ENCODE measurements around the gene CRB1.
"Not testable (repeated sequence)": the region's sequence is repeated elsewhere in the genome, so short reads cannot be mapped to it uniquely, and the experiment has no call there.

Gene CRB1

DNA sequence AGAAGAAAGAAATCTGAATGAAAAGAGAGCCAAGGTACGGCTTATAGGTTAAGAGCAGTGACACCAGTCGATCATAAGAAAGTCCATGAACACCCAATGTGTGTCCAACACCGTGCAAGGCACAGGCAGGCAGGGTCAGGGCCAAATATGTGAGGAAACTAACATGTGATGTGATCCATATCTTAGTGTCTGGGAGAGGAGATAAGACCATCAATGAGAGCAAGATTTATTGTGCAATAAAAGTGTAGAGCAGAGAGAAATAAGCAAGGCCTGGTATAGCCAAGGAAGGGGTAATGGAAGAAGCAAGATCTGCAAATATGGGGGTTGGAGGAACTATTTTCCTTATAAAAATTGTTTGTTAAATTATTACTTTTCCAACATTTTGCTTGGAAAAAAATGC lies 198.8 kb downstream of the CRB1 start:
- no peak for DNase-seq

DNA sequence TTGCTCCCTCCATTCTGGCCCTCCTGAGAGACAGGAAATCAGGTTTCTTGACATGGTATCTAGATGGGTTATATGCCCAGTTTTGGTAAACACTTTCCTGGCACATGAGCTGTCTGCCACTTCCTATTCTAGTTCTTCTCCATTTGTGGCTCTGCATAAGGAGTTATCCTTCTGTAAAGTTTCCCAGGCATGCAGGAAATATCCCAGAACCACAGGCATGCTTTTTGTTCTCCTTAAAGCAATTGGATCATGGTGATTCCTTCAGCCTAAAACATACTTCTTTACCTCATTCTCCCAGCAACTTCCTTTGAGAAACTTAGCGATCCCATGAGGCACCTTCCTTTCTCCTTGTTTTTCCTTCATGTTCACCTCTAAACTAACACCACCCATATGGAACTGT lies 199.8 kb downstream of the CRB1 start:
- DNase-seq: no peak

DNA sequence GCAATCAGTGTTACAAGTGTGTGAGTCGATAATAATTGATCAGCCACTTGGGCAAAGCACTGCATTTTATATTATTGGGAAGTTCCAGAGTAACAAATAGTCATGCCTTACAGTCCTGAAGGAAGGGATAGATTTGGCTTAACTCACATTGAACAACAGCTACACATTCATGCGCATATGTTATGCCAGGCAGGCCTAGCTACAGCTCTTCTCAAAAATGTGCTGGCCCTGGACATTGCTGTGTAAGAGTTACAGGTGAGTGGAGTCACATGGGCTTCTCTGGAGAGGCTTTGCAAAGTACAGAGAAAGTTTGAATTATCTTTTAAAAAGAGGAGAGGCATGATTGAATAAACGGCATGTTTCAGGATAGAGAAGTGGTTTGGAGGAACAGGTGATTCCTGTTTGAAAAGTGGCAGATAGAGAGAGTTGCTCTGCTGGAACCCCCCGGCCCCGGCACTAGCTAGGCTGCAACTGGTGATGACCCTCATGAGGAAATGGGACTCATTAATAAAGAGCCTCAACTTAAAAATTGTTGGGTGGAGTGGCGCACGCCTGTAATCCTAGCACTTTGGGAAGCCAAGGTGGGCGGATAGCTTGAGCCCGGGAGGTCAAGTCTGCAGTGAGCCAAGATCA lies 200.6 kb downstream of the CRB1 start:
- DNase-seq: no peak

DNA sequence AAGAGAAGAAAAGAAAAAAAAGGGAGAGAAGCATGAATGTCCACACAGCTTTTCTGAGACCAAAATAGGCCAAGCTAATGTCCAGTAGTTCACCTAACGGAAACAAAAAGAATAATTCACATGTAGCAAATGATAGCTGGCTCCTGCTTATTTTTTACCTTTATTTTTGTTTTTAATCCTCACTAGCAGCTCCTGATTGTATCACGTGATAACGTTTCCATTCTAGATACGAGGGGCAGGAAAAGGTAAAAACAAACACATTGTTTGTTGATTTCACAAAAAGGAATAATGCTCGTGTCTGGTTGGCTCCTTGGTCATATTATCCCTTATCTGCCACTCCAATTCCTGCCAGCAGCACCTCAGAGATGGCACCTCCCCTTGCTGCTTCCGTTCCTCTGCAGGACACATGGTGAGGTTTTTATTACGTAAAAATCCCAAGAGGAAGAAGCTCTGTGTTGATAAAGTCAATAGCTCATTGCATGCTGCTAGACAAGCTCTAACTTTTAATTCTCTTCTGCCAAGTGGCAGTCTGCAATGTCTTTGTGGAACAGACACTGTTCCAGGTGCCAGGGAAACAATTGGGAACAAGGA lies 201.7 kb downstream of the CRB1 start:
- DNase-seq: no peak

DNA sequence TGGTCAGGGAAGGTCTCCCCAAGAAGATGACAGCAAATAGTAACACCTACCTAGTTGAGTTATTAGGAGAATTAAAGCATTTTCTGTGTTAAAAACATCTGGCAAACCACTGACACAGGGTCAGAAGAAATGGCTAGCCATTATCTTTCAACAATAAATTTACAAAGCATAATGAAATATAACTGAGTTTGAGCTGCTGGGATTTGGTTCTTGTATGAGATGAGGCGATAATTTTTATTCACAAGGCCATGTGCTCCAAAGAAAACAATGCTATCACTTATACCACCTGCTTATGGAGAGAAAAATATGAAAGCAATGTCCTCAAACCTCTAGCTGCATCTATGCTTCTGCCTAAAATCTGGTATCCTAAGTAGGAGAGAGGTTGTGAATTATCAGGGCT lies 202.3 kb downstream of the CRB1 start:
- DNase-seq: no peak

DNA sequence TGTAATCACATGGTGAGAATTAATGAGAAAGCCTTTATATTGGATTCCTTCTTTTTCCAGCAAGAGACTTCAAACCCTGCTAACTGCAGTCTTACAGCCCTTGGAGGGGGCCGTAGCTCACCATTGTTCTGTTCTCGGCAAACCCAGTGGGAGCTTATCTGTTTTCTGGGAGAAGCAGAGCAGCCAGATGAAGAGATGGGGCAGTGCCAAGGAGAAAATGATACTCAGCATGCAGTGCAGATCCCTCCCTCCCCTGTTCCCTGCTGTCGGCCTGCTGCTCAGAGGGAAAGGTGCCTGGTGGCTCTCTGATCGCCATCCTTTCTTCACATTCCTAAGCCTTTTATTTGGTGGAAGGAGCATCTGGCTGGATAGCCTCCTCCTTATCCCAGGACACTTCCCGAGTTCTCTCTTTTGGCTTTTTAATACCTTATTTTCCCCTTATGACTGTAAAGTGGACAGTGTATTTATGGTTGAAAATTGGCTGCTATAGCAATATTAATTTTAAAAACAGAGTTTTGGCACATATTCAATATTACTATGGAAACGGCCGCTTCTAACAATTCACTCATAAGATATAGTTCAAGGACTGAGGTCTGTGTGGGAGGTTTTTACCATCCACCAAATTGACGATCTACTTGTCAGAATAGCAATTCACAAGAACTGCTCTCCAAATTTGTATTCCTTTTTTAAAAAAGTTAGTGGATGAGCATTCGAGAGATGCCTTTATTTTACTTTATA lies 203.4 kb downstream of the CRB1 start:
- DNase-seq: no peak

DNA sequence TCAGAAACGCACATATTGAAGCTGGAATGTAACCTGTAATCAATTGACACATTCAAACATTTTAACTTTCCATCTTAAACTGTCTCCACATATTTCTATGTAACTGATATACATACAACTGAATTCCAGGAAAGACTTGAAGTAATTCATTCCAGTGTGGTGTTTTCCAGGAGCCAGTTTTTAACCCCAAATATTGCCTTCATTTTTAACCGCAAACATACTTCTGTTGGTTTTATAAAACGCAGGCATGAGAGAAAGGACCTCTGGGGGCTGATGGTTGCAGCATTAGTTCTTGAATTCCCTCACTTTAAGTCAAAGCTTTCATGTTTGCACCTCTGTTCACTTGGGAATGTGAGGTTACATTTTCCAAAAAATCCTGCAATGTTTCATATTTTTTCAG lies 204.1 kb downstream of the CRB1 start:
- DNase-seq: no peak

DNA sequence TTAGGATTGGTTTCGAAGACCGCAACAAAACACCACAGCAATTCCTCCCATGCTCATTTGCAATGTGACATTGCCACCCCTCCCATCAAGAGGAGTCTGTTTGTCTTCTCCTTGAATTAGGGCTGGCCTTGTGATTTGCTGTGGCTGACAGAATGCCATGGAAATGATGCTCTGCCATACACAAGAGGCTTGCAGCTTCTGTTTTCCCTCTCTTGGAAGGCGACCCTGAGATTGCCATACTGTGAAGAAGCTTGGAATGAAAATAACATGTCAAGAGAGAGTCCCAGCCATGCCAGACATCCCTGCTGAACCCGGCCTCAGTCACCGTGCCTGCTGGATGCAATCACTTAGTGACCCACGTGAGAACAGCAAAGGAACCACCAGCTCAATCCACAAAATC lies 212.4 kb downstream of the CRB1 start:
- DNase-seq: no peak

DNA sequence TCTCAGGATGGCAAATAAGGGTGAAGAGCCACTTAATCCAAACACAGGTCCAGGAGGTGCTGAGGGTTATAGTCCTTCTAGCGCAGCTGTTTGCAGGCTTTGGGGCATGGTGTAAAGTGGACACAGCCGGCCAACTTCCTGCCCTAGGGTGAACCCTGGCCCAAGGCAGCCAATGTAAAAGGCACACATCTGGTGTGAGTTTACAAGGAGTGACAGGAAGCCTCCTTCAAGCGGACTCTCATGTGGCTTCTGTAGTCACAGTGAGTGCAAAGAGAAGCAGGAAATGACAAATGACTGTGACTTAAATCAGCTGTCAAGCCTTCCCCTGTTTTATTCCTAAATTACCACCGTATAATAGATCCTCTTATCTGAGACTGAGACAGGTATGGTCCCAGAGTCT lies 213.0 kb downstream of the CRB1 start:
- peak; percentile 22 to 25 for DNase-seq

DNA sequence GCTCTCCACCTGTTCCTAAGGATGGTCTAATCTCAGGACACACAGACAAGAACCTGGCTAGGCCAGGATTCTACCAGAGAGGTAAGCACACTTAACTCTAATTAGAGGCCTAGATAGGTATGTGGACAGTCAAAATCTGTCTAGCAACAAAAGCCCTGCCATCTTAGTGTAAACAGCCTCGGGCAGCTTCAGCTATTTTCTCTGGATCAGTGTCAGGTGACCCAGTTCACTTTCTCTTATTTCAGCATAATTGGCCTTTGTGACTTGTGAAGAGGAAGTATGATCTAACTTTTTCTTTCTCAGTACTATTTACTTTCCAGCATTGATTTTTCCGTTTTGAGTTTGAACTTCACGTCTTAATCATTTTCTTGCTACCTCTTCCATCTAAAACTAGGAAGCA lies 217.7 kb downstream of the CRB1 start:
- DNase-seq: no peak

DNA sequence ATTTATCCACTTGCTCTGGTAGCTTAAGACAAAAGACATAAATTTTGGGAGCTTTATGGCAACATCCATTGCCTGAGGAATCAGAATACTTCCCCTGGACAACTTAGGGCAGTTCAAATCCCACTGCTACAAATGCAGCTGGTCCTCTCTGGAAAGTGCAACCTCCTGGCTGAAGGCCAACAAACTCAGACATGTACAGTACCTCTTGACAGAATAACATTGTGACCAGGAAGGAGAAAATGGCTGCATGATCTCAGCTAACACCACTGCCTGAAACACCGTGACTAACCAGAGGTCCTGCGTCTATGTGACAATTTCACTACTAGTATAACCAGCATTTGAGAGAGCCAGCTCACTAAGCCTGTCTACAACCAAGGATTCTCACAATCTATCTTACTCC lies 218.9 kb downstream of the CRB1 start:
- no peak for DNase-seq

DNA sequence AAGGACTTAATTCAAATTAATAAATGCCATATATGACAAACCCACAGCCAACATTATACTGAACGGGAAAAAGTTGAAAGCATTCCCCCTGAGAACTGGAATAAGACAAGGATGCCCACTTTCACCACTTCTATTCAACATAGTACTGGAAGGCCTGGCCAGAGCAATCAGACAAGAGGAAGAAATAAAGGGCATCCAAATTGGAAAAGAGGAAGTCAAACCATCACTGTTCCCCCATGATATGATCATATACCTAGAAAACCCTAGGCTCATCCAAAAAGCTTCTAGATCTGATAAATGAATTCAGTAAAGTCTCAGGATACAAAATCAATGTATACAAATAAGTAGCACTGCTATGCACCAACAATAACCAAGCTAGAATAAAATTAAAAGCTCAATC lies 223.5 kb downstream of the CRB1 start:
- DNase-seq: not testable (repeated sequence)

DNA sequence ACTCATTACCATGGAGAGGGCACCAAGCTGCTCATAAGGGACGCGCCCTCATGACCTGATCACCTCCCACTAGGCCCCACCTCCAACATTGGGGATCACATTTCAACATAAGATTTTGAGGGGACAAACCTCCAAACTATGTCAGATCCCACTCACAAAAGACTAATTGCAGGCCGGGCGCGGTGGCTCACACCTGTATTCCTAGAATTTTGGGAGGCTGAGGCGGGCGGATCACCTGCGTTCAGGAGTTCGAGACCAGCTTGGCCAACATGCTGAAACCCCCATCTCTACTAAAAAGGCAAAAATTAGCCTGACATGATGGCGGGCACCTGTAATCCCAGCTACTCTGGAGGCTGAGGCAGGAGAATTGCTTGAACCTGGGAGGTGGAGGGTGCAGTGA lies 228.7 kb downstream of the CRB1 start:
- no peak for DNase-seq

DNA sequence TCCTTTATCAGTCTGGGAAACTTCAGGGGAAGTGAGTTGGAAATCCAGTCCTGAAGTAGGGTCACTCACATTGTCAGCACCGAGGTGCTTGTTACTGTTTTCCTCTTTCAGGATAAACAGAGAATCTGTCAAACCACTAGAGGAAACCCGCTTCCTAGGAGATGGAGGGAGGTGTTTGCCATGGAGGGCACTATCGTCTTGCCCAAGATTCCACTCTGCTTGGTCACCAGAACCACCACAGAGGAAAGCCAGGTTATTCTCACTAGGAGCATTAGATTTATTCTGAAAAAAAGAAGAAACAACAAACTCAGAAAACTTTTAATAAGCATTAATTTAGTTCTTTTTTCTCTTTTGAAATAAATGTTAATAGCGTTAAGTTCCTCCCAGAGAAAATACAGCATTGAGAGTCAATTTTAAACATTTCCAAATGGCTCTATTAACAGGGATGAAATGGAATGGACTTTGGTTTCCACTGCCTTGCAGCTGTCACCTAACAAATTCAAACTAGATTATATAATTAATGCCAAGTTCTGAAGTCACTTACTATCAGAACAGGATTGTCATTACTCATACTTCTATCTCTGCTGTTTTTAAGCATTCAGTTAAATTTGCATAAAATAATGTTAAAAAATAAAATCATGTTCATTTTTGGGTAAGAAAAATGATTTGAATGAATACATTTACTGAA lies 242.8 kb downstream of the CRB1 start:
- no peak for DNase-seq

DNA sequence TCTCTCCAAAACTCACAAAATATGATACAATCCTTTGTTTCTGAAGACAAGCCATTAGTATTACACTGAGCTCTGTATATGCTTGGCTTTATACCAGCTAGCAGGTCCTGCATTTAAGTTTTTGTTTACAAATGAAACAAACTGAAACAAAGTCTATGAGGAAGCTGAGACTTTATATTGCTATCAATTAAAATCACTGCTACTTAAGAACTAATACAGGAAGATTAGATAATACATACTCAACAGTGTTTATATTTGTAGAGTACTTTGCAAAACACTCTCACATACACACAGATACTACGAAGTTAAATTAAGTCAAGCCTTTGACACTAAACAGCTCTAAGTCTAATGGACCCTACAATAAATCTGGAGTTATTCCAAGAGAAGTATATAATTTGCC lies 247.4 kb downstream of the CRB1 start:
- no peak for DNase-seq

DNA sequence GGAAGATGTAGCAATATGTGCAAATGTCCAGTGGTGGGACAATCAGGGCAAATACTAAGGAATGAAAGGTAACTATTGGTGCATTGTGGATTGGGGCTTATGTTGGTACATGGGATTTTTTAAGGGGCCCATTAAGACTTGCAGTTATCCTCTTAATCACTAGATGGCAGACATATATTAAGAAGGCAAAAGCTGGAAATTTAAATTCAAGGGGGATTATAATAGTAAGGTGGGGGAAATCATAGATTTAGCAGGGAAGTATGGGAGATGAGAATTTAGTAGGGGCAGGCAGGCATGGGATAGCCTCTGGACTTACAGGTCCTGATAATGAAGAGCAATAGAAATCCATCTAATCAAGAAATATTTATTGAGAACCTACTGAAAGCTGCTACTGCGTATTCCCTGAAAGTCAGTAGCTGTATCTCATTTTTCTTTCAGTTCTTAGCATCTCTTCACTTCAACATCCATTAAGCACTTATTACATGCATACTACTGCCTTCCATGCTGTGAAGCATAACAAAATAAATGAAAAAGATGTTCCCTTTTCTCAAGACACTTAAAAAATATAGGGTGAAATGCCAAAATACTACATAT lies 251.8 kb downstream of the CRB1 start:
- no peak for DNase-seq

DNA sequence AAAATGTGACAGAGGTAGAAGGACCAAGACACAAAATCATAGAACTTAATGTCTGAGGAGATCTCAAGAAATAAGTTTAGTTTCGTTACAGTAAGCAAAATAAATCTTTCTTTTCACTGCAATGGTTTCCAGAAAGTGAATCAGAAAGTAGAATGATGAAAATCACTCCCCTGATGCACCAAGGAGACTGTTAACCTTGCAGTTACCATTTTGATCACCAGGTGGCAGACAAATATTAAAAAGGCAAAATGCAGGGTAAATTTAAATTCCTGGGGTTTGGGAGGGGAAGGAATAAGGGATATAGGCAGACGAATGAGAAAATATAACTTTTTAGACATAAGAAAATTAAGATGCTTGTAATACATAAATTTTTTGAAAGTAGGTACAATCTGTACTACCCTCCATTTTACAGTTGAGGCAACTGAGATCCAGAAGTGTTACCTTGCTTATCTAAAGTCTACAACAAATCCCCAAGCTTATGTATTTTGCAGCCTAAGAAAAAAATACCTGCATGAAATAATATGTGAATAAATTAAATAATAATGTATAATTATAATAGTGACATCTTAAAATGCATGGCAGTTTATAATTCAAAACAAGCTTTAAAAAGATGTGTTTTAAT lies 253.2 kb downstream of the CRB1 start:
- DNase-seq: no peak

DNA sequence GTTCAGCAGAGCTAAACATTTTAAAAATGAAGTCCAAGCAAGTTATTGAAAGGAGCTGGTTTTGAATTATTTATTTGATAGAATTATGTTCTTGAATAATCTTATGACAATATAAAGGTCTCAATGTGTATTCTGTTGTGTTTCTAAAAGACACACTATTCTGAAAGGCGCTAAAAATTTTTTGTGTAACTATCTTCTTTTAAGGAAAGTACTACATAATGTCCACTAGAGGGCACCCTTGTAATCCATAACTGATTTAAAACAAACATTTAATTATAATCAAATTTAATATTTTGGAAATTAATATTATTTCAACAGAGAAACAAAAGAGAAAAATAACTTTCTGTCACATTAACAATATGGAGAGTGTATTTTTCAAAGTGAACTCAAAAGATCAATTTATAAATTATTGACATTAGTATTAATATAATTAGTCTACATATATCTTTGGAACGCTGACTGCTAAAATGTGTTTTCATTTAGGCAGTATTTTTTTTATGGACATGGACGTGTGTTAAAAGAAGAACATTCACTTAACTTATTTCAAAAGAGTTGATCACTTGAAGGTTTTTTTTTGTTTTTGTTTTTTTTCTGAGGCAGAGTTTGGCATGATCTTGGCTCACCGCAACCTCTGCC lies 258.8 kb downstream of the CRB1 start:
- no peak for DNase-seq

Measured in activated T-cell treated with anti-CD3 and anti-CD28 coated beads, Interleukin-2, amount 50 U/mL, for 48 hours (primary cell).